HTR-8/SVneo (cell line): ENCODE results near the gene SOX5.

Source experiments
- DNase-seq: peaks from one replicate; pipeline ENCODE4 v3.0.0; 2011; ENCODE audit warnings: low spot score, mixed read lengths; ENCODE audit not compliant: insufficient read length
- FAIRE-seq: peaks from 2 replicates; lab custom pipeline; 2011; peaks lifted over from hg19 to GRCh38; lab: Jason Lieb, UNC

The SOX5 gene

DNA sequence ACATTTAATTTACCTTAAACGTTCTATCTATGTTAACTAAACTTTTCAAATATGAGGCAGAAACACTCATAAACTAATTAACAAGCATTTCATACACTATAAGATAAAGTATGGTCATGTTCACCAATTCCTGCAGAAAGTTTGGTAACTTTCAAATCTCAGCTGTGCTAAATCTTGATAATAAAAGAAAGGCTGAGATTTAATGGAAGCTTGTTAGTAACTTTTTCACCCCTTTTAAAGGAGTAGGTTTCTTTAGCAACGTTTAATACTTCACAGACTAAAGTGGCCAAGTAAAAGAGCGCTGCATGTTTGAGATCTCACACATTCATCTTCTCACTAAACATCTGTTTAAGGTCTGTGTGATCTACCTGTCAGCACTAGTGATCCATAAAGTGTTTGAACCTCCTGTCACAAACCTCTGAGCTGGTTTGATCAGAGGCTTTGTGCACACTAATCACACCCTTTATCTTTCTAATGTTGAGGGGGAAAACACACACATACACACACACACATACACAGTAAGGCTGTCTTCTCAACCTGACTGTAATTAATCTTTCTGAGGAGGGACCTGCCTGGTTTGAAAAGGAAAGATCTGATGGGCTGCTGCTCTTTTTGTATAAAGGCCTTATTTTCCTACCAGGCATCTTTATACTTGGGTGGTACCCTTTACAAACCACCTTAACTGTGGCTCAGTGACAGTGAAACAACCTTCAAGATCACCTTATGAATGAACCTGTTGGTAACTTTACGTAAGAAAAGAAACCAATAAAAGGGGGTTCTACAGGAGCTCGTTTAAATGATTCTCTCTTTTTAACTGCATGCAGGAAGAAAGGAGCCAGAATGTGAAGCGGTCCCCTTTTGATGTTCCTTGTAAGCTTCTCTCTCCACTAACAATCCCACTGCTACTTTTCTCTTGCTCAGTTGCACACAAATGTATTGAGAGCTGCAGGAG lies 244.2 kb downstream of the SOX5 start:
- FAIRE-seq (no peak), DNase-seq (no peak)

- FAIRE-seq (peak; percentile 13), DNase-seq (no peak)
These were observed 246.4 kb downstream of the SOX5 start for GRCh38 chr12:23703051-23703450.

DNA sequence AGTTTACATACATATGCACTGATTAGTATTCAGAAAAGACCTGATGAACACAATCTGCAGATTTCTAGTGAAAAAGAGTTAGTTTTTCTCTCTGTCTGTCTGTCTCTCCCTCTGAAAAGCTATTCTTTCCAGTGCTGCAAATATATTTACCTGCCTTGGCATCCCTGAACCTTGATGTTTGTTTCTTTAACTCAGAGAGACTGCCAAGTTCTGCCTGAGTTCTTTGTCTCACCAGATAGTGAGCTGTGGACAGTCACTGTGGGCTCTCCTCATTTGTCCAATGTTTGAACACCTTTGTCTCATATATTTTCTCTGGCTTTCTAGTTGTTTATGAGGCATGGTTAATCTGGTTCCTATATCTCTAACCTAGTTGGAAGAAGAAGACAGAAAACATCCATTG lies 250.4 kb downstream of the SOX5 start:
- FAIRE-seq (no peak), DNase-seq (no peak)

- FAIRE-seq: no peak
- no peak for DNase-seq
These were observed 254.6 kb downstream of the SOX5 start for GRCh38 chr12:23694920-23695319.

DNA sequence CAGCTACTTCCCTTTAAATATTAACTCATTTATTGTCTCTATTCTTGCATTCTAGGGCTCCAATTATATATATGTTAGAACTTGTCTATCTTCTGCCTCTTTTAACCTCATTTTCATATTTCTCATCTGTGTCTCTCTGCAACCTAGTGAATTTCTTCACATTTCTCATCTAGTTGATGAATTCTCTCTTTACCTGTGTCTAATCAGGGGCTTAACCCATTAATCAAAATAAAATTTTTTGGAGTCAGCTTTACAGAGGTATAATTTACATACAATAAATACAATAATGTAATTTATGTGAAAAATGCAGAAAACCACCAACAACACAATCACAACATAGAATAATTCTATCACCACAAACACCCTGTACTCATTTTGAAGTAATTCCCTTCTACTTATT lies 255.2 kb downstream of the SOX5 start:
- DNase-seq: no peak
- FAIRE-seq: no peak

DNA sequence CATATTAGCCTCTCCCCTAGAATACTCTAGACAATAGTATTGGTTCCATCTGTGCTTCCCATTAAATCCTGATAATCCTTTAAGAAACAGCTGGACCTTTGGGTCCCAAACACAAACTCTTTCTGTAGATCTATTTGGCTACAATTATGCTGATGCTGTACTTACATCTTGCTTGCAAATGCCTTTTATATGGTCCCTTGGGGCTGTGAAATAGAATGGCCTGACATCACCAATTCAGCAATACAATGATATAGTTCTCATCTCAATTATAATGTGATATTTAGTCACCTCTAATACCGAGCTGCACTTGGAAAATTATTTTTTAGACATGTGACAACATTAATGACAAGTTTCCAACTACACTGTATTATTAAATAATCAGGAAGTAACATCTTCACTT lies 261.5 kb downstream of the SOX5 start:
- FAIRE-seq (no peak), DNase-seq (no peak)

- DNase-seq (no peak), FAIRE-seq (no peak)
These were observed 263.4 kb downstream of the SOX5 start for GRCh38 chr12:23686095-23686494.

GRCh38 chr12:23684121-23684520 lies 265.3 kb downstream of the SOX5 start:
- DNase-seq: no peak

DNA sequence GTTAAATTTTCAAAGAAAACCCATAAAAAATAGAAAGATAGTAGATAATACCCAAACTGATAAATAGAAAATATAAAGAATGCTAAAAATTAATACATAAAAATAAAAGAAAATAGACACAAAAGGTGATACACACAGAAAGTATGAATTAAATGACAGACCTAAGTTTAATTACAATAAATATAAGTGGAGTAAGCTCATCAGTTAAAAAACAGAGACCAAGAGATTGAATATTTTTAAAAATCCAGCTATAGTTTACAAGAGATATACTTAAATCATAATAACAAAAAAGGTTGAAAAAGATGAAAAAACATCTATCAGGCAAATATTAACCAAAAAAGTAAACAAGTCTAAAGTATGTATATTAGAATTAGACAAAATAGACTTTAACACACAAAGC lies 268.2 kb downstream of the SOX5 start:
- FAIRE-seq (no peak), DNase-seq (no peak)

More at GRCh38 chr12:23684121-23684520, 265.3 kb downstream of the SOX5 start:
- no peak for FAIRE-seq

DNA sequence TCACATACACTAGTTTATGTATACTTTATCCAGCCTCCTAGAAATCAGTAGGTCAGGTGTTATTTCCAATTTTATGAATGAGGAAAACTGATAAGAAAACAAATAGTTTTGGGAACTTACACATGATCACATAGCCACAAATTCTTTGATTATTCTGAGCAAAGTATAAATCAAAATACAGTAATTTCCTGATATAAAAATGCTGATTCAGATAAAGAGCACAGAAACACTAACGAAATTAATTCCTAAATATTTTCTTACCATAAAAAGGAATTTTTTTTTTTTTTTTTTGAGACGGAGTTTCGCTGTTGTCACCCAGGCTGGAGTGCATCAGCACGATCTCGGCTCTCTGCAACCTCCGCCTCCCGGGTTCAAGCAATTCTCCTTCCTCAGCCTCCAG lies 275.4 kb downstream of the SOX5 start:
- DNase-seq (no peak), FAIRE-seq (no peak)

GRCh38 chr12:23671881-23672280 lies 277.6 kb downstream of the SOX5 start:
- FAIRE-seq (no peak), DNase-seq (no peak)

GRCh38 chr12:23670684-23671083 lies 278.8 kb downstream of the SOX5 start:
- no peak for FAIRE-seq

GRCh38 chr12:23669691-23670090 lies 279.8 kb downstream of the SOX5 start:
- no peak for DNase-seq
- FAIRE-seq: peak; percentile 60

More at GRCh38 chr12:23670684-23671083, 278.8 kb downstream of the SOX5 start:
- DNase-seq: no peak

GRCh38 chr12:23666866-23667265 lies 282.6 kb downstream of the SOX5 start:
- no peak for FAIRE-seq

DNA sequence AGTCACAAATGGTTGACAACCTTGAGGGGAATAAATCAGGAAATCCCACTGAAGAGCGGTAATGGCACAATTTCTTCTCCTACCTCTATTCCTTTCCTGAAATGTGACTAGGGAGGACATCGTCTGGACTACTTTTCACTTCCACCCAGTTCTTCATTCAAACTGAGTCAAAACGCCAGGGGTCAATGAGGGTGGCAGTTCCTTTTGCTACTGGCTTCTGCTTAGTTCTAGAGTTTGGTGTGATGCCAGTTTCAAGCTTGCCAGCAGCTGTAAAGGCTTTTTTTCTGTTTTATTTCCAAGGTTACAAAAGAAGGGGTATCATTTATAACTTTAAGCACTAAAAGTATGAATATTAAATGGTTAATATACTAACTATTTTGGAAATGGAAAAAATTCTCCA lies 286.5 kb downstream of the SOX5 start:
- FAIRE-seq (no peak), DNase-seq (no peak)

More at GRCh38 chr12:23666866-23667265, 282.6 kb downstream of the SOX5 start:
- no peak for DNase-seq

- FAIRE-seq (no peak), DNase-seq (no peak)
These were observed 290.3 kb downstream of the SOX5 start for GRCh38 chr12:23659131-23659530.

DNA sequence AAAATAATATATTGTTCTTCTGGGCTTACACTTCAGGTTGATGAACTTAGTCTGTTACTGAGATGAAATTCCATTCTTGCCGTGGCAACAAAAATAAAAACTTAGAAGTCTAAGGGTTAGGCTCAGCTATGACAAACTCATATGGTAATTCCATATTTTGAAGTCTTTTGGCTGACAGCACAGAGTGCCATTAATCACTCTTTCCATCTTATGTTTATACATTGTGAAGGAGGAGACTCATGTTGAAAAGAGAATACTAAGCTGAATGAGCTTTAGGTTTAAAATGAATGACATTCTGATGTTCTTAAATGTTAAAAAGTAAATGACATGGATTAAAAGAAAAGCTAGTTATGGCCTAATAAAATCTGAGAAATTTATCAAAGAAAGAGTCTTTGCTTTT lies 291.9 kb downstream of the SOX5 start:
- FAIRE-seq: no peak
- no peak for DNase-seq

GRCh38 chr12:23655884-23656283 lies 293.6 kb downstream of the SOX5 start:
- DNase-seq: no peak
- no peak for FAIRE-seq

DNA sequence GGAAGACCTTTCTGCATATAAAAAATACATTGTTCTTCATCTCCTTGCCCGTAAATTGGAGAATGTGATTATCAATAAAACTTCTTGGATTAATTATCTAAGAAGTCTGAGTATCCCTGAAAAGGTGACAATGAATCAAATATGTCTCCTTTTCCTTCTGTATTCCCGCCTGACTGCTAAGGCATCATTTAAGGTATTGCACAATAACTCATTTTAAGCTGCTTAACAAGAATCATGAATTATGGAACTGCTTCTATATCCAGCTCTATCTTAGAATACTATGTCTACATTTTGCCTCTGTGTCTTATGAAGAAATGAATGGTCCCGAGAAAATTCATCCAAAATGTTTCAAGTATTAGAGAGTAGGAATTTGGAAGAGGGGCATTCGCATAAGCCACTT lies 294.4 kb downstream of the SOX5 start:
- FAIRE-seq (no peak), DNase-seq (no peak)

- FAIRE-seq: peak; percentile 23
These were observed 300.9 kb downstream of the SOX5 start for GRCh38 chr12:23648546-23648945.

GRCh38 chr12:23640754-23641153 lies 308.7 kb downstream of the SOX5 start:
- peak; percentile 26 for FAIRE-seq
- DNase-seq: no peak

More at GRCh38 chr12:23648546-23648945, 300.9 kb downstream of the SOX5 start:
- DNase-seq: no peak

GRCh38 chr12:23634344-23634743 lies 315.1 kb downstream of the SOX5 start:
- FAIRE-seq (no peak), DNase-seq (no peak)
